ENCODE measurements around the gene GALR2.

Gene GALR2

GRCh38 chr17:76083536-76084182 lies 9.1 kb downstream of the GALR2 start:
- no peak overlapping the region for H3K27ac ChIP-seq
- TF ChIP-seq ZFX (IDR thresholded peaks at IDR 0.05; ENCODE audit: borderline replicate concordance) = no peak
- no peak for TF ChIP-seq CTCF (IDR thresholded peaks at IDR 0.05)

- no peak for TF ChIP-seq CTCF (IDR thresholded peaks at IDR 0.05)
- TF ChIP-seq ZFX (IDR thresholded peaks at IDR 0.05; ENCODE audit: borderline replicate concordance) = no peak
- no peak overlapping the region for H3K27ac ChIP-seq
Observed at GRCh38 chr17:76085066-76085730, 10.6 kb downstream of the GALR2 start.

GRCh38 chr17:76085731-76086366 lies 11.3 kb downstream of the GALR2 start:
- no peak overlapping the region for H3K27ac ChIP-seq
- TF ChIP-seq CTCF (IDR thresholded peaks at IDR 0.05) (no peak), ZFX (IDR thresholded peaks at IDR 0.05; ENCODE audit: borderline replicate concordance) (no peak)

GRCh38 chr17:76086384-76086783 lies 11.8 kb downstream of the GALR2 start:
- no peak for TF ChIP-seq CTCF (IDR thresholded peaks at IDR 0.05)
- no peak for TF ChIP-seq ZFX (IDR thresholded peaks at IDR 0.05; ENCODE audit: borderline replicate concordance)
- no peak overlapping the region for H3K27ac ChIP-seq

GRCh38 chr17:76087531-76087930 lies 12.9 kb downstream of the GALR2 start:
- no peak overlapping the region for H3K27ac ChIP-seq
- TF ChIP-seq ZFX (IDR thresholded peaks at IDR 0.05; ENCODE audit: borderline replicate concordance) (no peak), CTCF (IDR thresholded peaks at IDR 0.05) (no peak)

- H3K27ac ChIP-seq = no peak overlapping the region
- TF ChIP-seq ZFX (IDR thresholded peaks at IDR 0.05; ENCODE audit: borderline replicate concordance) = no peak
- TF ChIP-seq CTCF (IDR thresholded peaks at IDR 0.05) = peak; percentile 9; the same call in 1 of the 2 replicates
Observed at GRCh38 chr17:76088041-76088867, 13.7 kb downstream of the GALR2 start.
